ENCODE data around the gene FLOT1.
"Not testable (repeated sequence)": the region's sequence is repeated elsewhere in the genome, so short reads cannot be mapped to it uniquely, and the experiment has no call there.

Gene FLOT1

DNA sequence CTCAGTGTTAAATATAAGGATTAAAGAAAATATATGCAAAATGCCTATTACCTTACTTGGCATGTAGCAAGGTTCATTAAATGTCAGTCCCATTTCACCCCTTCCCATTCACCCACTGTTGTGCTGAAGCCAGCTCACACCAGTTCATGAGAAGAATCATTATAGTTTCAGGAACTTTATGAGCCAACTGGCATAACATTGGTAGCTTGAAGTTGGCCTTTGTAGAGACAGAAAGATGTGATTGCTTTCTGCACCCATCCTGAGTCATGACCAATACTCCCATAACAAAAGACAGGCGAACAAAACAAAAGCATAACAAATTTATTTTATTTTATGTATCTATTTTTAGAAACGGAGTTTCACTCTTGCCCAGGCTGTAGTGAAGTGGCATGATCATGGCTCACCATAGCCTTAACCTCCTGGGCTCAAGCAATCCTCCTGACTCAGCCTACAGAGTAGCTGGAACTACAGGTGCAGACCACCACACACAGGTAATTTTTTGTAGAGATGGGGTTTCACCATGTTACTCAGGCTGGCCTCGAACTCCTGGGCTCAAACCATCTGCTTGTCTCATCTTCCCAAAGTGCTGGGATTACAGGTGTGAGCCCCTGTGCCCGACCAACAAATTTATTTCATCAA lies 19.4 kb upstream of the FLOT1 start:
- no peaks in the 10 kb centered on the region for H3K36me3 Mint-ChIP-seq
- peaks cover 16% of the 10 kb centered on the region for H3K4me1 Mint-ChIP-seq
- peaks cover 10% of the 10 kb centered on the region for H3K27me3 Mint-ChIP-seq
- no peak overlapping the region for H3K27ac Mint-ChIP-seq
- no peak overlapping the region for H3K4me3 Mint-ChIP-seq
- DNase-seq (ENCODE audit: low spot score in 2 of 2) (no peak), ATAC-seq (ENCODE audit: low read depth) (no peak)
- H3K9me3 Mint-ChIP-seq: no peaks in the 10 kb centered on the region

DNA sequence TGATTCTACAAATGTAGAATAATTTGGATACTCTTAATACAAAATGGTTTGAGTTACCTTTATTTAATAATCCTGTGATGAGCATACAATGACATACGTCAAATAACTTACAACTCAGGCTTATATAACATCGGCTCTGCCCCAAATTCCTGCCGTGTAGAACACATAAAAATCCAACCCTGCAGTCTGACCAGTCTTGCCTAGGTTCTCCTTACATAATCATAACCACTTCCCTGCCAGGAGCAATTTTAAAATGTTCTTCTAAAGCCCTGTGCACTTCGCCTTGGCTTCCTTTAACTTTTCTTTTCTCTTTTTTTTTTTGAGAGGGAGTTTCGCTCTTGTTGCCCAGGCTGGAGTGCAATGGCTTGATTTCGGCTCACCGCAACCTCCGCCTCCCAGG lies 18.1 kb upstream of the FLOT1 start:
- no peaks in the 10 kb centered on the region for H3K36me3 Mint-ChIP-seq
- H3K27me3 Mint-ChIP-seq: peaks cover 10% of the 10 kb centered on the region
- H3K4me1 Mint-ChIP-seq: peaks cover 16% of the 10 kb centered on the region
- DNase-seq (ENCODE audit: low spot score in 2 of 2) (no peak), ATAC-seq (ENCODE audit: low read depth) (no peak)
- H3K4me3 Mint-ChIP-seq: no peak overlapping the region
- no peak overlapping the region for H3K27ac Mint-ChIP-seq
- H3K9me3 Mint-ChIP-seq: no peaks in the 10 kb centered on the region

DNA sequence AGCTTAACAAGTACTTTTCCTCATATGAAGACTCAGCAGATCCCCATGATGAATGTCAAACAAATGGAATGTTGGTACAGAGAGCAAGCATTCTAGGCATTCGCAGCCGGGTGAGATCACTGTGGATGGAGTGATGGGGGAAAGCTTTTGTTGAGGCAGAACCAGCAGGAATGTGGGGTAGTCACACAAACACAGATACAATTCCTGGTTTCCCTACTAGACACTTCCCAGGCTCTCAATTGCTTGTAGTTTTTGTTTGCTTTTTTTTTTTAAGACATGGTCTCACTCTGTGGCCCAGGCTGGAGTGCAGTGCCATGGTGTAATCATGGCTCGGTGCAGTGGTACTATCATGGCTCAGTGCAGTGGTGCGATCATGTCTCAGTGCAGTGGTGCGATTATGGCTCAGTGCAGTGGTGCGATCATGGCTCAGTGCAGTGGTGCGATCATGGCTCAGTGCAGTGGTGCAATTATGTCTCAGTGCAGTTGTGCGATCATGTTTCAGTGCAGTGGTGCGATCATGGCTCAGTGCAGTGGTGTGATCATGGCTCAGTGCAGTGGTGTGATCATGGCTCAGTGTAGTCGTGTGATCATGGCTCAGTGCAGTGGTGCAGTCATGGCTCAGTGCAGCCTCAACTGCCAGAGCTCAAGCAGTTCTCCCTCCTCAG lies 17.2 kb upstream of the FLOT1 start:
- peaks cover 16% of the 10 kb centered on the region for H3K4me1 Mint-ChIP-seq
- no peak overlapping the region for H3K4me3 Mint-ChIP-seq
- no peak overlapping the region for H3K27ac Mint-ChIP-seq
- no peaks in the 10 kb centered on the region for H3K36me3 Mint-ChIP-seq
- no peak for ATAC-seq (ENCODE audit: low read depth)
- no peak for DNase-seq (ENCODE audit: low spot score in 2 of 2)
- peaks cover 9% of the 10 kb centered on the region for H3K27me3 Mint-ChIP-seq
- no peaks in the 10 kb centered on the region for H3K9me3 Mint-ChIP-seq

DNA sequence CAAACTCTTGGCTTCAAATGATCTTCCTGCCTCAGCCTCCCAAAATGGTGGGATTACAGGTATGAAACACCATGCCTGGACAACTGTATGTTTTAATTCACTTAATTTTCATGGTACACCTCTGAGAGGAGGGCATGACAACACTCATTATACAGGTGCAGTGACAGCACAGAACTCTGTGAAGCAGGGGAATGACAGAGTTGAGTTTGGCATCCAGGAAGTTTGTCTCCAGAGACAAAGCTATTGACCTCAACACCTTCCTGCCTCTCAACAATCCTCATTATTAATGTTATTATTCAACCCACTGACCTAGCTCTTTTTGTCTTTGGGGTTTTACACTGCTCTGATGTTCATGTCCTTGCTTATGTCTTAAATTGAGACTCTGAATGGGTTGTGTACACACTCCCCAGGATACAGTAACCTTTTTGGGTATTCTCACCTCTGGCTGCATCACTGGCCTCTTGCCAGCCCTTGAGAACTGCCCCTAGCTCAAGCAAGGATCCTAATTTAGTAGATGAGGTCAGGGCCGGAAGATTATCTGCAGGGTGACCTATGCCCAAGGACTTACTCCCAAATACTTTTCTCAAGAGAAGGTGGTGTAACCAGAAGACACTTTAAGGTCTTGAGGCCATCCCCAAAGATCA lies 14.9 kb upstream of the FLOT1 start:
- Mint-ChIP-seq H3K4me3 (no peak overlapping the region), H3K36me3 (no peaks in the 10 kb centered on the region), H3K4me1 (peaks cover 14% of the 10 kb centered on the region), H3K9me3 (no peaks in the 10 kb centered on the region), H3K27ac (no peak overlapping the region), H3K27me3 (no peaks in the 10 kb centered on the region)
- DNase-seq (ENCODE audit: low spot score in 2 of 2) (no peak), ATAC-seq (ENCODE audit: low read depth) (no peak)

DNA sequence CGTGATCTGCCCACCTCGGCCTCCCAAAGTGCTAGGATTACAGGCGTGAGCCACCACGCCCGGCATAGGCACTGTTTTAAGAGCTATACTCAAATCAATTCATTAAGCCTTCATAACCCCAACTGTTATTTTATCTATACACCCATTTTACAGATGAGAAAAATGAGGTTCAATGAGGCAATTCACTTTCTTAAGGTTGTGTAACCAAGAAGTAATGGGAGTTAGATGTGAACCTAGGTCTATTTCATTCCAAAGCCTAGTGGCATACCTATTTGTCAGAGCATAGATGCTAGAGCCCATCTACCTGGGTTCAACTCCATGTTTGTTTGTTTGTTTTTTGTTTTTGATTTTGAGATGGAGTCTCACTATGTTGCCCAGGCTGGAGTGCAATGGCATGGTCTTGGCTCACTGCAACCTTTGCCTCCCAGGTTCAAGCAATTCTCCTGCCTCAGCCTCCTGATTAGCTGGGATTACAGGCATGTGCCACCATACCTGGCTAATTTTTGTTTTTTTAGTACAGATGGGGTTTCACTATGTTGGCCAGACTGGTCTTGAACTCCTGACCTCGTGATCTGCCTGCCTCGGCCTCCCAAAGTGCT lies 14.0 kb upstream of the FLOT1 start:
- not testable (repeated sequence) for DNase-seq (ENCODE audit: low spot score in 2 of 2); H3K4me3 Mint-ChIP-seq; H3K9me3 Mint-ChIP-seq; H3K27me3 Mint-ChIP-seq; H3K27ac Mint-ChIP-seq; H3K36me3 Mint-ChIP-seq; ATAC-seq (ENCODE audit: low read depth)
- H3K4me1 Mint-ChIP-seq: peaks cover 14% of the 10 kb centered on the region

DNA sequence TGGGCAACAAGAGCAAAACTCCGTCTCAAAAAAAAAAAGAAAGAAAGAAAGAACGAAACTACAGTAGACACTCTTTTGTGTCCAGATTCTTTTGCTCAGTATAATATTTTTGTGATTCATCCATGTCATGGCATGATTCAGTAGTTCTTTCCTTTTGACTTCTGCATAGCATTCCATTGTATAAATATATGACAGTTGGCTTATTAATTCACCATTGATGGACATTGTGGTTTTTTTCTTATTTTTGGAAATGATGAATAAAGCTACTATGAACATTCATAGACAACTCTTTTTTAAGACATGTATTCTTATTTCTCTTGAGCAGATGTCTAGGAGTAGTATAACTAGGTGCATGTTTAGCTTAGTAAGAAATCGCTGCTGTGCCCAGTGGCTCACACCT lies 12.1 kb upstream of the FLOT1 start:
- no peaks in the 10 kb centered on the region for H3K36me3 Mint-ChIP-seq
- no peak overlapping the region for H3K4me3 Mint-ChIP-seq
- H3K27me3 Mint-ChIP-seq: no peaks in the 10 kb centered on the region
- peaks cover 9% of the 10 kb centered on the region for H3K4me1 Mint-ChIP-seq
- DNase-seq (ENCODE audit: low spot score in 2 of 2): no peak
- H3K9me3 Mint-ChIP-seq: no peaks in the 10 kb centered on the region
- ATAC-seq (ENCODE audit: low read depth): no peak
- no peak overlapping the region for H3K27ac Mint-ChIP-seq

DNA sequence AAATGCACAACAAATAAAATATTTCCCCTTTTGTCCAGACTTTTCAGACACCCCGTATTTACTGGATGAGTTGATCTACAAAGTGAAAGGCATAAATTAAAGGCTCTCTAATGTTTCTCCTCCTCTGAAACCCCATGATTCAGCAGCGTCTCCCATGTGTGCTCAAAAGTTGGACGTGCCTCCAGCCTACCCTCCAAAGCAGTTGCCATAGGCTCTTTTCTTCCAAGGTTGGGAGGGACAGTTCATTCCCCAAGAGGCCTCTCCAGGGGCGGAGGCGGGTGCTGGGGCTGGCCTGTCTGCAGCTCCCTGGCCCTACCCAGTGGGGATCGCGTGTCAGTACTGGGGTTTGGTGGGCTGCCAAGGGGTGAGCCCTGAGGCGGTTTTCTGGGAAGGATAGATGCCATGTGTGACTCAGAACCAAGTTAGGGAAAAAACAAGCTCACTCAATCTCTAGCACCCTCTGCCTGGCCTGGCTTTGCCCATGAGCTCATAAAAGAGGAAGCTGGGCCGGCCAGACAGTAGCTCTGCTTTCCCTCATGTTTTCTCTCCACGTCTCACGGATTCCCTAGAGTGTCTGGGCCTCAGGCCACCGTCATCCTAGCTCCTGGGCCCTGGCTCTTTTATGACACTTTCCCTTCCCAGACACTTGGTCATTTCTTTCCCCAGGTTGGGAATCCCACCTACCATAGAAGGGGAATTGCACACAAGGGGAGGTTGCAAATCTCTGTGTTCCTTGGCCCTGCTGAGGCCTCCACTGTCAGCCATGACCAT lies 9.9 kb upstream of the FLOT1 start:
- H3K4me1 Mint-ChIP-seq: no peaks in the 10 kb centered on the region
- ATAC-seq (ENCODE audit: low read depth): no peak
- no peak overlapping the region for H3K27ac Mint-ChIP-seq
- no peaks in the 10 kb centered on the region for H3K27me3 Mint-ChIP-seq
- no peak overlapping the region for H3K4me3 Mint-ChIP-seq
- no peaks in the 10 kb centered on the region for H3K36me3 Mint-ChIP-seq
- no peaks in the 10 kb centered on the region for H3K9me3 Mint-ChIP-seq
- DNase-seq (ENCODE audit: low spot score in 2 of 2): no peak

DNA sequence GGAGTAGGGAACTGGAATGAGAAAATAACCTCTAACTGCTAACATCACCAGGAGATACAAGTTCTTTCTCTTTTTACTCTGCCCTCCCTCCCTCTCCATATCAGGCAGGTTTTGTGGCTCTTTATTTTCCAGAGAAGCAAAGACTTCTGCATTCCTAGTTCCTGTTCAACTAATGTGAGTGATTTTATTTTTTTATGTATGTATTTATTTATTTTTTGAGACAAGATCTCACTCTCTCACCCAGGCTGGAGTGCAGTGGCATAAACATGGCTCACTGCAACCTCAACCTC lies 7.8 kb upstream of the FLOT1 start:
- no peak overlapping the region for H3K27ac Mint-ChIP-seq
- H3K4me1 Mint-ChIP-seq: no peaks in the 10 kb centered on the region
- no peak overlapping the region for H3K4me3 Mint-ChIP-seq
- H3K27me3 Mint-ChIP-seq: no peaks in the 10 kb centered on the region
- H3K9me3 Mint-ChIP-seq: no peaks in the 10 kb centered on the region
- H3K36me3 Mint-ChIP-seq: no peaks in the 10 kb centered on the region
- DNase-seq (ENCODE audit: low spot score in 2 of 2) (no peak), ATAC-seq (ENCODE audit: low read depth) (no peak)

DNA sequence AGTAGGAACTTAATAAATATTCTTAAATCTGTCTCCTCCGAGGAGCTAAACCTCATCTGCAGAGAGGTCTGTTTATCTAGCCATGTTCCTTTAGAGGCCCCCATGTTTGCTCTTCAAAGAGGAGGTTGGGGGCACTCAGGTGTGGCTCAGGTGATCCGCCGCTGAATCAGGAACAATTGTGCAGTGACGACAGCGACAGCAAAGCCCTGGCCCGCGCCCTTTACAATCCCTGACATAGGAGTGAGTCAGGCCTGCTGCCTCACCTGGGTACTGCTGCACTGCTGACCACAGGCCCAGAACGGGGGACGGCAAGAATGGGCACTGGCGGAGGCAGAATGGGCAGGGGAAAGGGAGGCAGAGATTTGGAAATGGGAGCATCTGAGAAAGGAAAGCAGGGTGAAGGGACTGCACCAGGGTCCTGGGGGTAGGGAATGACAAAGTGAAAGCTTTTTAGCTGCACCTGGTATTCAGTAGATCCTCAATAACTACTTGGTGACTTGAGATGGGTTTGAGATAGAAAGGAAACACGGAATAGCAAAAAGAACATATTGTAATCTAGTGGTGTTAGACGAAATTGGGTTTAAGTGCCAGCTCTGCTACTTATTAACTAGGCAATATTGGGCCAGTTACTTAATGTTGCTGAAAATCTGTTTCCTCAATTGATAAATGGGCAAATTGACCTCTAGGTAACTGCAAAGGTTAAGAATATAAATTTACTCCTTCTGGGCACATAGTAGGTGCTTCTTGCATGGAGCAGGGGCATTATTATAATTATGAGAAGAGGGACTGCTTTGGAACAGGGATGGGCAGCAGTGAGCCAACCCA lies 7.3 kb upstream of the FLOT1 start:
- H3K27me3 Mint-ChIP-seq: no peaks in the 10 kb centered on the region
- DNase-seq (ENCODE audit: low spot score in 2 of 2): no peak
- H3K36me3 Mint-ChIP-seq: no peaks in the 10 kb centered on the region
- no peak for ATAC-seq (ENCODE audit: low read depth)
- H3K4me1 Mint-ChIP-seq: no peaks in the 10 kb centered on the region
- no peak overlapping the region for H3K27ac Mint-ChIP-seq
- no peak overlapping the region for H3K4me3 Mint-ChIP-seq
- H3K9me3 Mint-ChIP-seq: no peaks in the 10 kb centered on the region

DNA sequence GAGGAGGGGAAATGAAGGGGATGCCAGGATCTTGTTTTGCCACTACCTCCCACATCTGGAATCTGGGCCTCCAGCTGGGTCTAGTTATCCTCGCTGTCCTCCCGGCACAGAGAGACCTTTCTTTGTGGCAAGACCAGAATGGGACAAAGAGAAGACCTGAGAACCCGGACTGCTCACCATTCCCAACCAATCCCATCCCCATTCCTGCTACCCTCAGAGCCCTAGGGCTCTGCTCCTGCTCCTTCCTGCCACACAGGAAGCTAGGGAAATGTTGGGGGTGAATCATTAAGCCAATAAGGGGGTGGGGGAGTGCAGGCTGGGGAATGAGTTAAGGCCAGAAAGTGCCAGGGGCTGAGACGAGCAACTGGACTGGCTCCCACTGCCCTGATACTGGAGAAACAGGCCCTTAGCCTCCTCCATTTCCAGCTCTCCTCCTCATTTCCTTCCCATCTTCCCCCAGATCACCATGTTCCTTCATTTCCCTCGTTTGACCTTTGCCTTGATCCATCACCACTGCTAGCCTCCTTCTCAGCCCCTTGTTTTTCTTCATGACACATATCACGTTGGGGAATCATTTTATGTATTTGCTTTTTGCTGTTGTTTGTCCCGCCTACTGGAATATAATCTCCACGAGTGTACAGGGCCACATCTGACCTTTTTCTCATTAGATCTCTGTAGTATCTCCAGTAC lies 6.5 kb upstream of the FLOT1 start:
- Mint-ChIP-seq H3K9me3 (no peaks in the 10 kb centered on the region), H3K27me3 (no peaks in the 10 kb centered on the region), H3K36me3 (no peaks in the 10 kb centered on the region), H3K4me1 (peaks cover 2% of the 10 kb centered on the region), H3K4me3 (no peak overlapping the region), H3K27ac (no peak overlapping the region)
- DNase-seq (ENCODE audit: low spot score in 2 of 2) (no peak), ATAC-seq (ENCODE audit: low read depth) (no peak)

DNA sequence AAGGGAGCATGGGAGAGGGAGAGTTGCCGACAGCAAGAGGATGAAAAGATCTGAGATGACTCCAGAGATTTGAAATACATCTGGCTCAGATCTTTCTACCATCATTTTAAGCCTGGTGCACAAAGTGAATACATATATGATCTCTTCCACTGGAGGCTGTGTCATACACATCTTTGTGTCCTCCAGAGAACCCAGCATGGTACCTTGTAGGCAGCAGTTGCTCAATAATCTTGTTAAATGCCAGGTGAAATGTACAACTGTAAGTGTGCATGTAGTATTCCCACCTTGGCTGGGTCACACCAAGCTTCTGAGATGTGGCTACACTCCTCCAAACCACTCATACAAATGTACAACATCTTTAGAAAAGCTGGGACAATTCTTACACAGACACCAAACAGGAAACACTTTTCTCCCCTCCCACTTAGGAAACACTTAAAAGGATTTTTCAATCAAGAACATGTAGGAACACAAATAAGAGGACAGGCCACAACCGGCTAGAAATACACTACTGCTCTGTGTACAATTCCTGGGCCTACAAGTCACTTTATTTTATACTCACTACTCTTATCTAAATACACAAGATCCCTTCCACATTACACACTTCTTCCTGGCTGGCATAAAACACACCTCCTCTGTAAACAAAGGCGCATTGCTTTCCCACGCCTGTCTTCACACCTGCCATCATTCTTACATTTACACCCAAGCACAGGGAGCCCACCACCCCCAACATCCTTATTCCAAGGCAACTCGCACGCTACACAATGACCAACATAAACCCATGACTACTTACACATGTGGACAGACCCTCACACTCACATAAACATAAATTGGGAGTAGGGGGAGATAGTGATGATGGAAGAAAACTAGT lies 5.6 kb upstream of the FLOT1 start:
- Mint-ChIP-seq H3K27me3 (no peaks in the 10 kb centered on the region), H3K36me3 (no peaks in the 10 kb centered on the region), H3K27ac (no peak overlapping the region), H3K9me3 (no peaks in the 10 kb centered on the region), H3K4me3 (no peak overlapping the region), H3K4me1 (peaks cover 11% of the 10 kb centered on the region)
- ATAC-seq (ENCODE audit: low read depth): no peak
- no peak for DNase-seq (ENCODE audit: low spot score in 2 of 2)

DNA sequence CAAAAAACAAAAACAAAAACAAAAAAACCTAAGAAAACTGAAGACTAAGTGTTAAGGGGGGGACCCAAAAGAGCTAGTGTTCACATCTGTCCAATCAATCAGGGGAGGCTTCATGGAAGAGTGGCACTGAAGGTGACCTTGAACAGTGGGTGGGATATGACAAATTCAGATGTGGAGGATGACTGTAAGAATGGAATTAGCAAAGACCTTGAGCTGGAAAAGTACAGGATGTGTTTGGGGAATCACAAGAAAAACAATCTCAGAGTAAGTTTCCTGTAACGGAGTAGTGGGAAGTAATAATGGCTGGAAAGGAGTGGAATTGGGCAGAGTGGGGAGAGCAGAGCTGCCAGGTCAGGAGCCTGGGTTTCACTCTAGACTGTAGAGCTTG lies 4.8 kb upstream of the FLOT1 start:
- Mint-ChIP-seq H3K4me3 (no peak overlapping the region), H3K36me3 (no peaks in the 10 kb centered on the region), H3K4me1 (peaks cover 12% of the 10 kb centered on the region), H3K27me3 (no peaks in the 10 kb centered on the region), H3K27ac (no peak overlapping the region), H3K9me3 (no peaks in the 10 kb centered on the region)
- DNase-seq (ENCODE audit: low spot score in 2 of 2) (no peak), ATAC-seq (ENCODE audit: low read depth) (no peak)

Data from memory B cell (primary cell).